Naive thymus-derived CD4-positive, alpha-beta T cell (primary cell): ENCODE measurements around the gene SLC26A8. TPM values are rescaled to one million over a fixed set of nuclear protein-coding genes. Genes with fewer than 3 reads are reported as not detected.

Experiments used
- ATAC-seq: fragments of 150-1000 bp; cut with Tn5 transposase; 2 replicates; pipeline ENCODE4 v1.10.0; 2021; ENCODE audit warnings: mild to moderate bottlenecking, moderate library complexity
- CTCF ChIA-PET: fragments of 350-600 bp; sonication (Branson Sonifier 250); formaldehyde crosslinking; loops from one replicate; lab custom pipeline; 2021; ENCODE audit warnings: antibody characterized with exemption; lab: Charles Lee
- POLR2A ChIA-PET: fragments of 350-600 bp; sonication (Branson Sonifier 250); formaldehyde crosslinking; loops from one replicate; lab custom pipeline; 2021; ENCODE audit warnings: antibody characterized with exemption, inconsistent platforms; lab: Charles Lee
- DNase-seq, 9 donors: peaks; one replicate each; pipeline versions ENCODE4 v3.0.0 to v3.0.0-alpha.2; 2020 to 2022; ENCODE audit warnings: mixed read lengths in 1 of 9
- H3K27ac ChIP-seq: one replicate; pipeline ENCODE4 v1.7.0; 2013; ENCODE audit warnings: mild to moderate bottlenecking, low read depth, low read length, moderate library complexity
- H3K27me3 ChIP-seq, 2 donors: one replicate each; pipeline ENCODE4 v1.7.0; 2013; ENCODE audit warnings: low read length in 2 of 2, mild to moderate bottlenecking in 2 of 2, moderate library complexity in 2 of 2; ENCODE audit not compliant: control insufficient read depth in 2 of 2, insufficient read depth in 2 of 2
- H3K36me3 ChIP-seq, 3 experiments: 1 replicate in 2 of 3; 2 replicates in 1 of 3; pipeline ENCODE4 v1.7.0; 2013; ENCODE audit warnings: low read length in 3 of 3, mild to moderate bottlenecking in 3 of 3, moderate library complexity in 1 of 3; ENCODE audit not compliant: insufficient read depth in 3 of 3, control insufficient read depth in 2 of 3
- H3K4me1 ChIP-seq, 2 donors: one replicate each; pipeline ENCODE4 v1.7.0; 2013; ENCODE audit warnings: low read length in 2 of 2, mild to moderate bottlenecking in 2 of 2, moderate library complexity in 1 of 2; ENCODE audit not compliant: control insufficient read depth in 2 of 2, insufficient read depth in 2 of 2
- H3K4me3 ChIP-seq: 2 replicates; pipeline ENCODE4 v1.7.0; 2013; ENCODE audit warnings: mild to moderate bottlenecking, low read length
- H3K9me3 ChIP-seq, 3 experiments: 1 replicate in 2 of 3; 2 replicates in 1 of 3; pipeline ENCODE4 v1.7.0; 2013; ENCODE audit warnings: low read length in 3 of 3; ENCODE audit not compliant: control insufficient read depth in 2 of 3
- H3K27ac Mint-ChIP-seq, 9 donors: one replicate each; pipeline ENCODE4 v1.8.0; 2020 to 2022; ENCODE audit warnings: mixed read lengths in 9 of 9, mild to moderate bottlenecking in 8 of 9, moderate library complexity in 5 of 9, inconsistent platforms in 2 of 9
- H3K27me3 Mint-ChIP-seq, 5 donors: one replicate each; pipeline ENCODE4 v1.8.0; 2021 to 2022; ENCODE audit warnings: mixed read lengths in 5 of 5, mild to moderate bottlenecking in 1 of 5
- H3K36me3 Mint-ChIP-seq, 5 donors: one replicate each; pipeline ENCODE4 v1.8.0; 2020 to 2022; ENCODE audit warnings: mixed read lengths in 5 of 5, mild to moderate bottlenecking in 3 of 5, inconsistent platforms in 1 of 5
- H3K4me1 Mint-ChIP-seq, 7 donors: one replicate each; pipeline ENCODE4 v1.8.0; 2020 to 2022; ENCODE audit warnings: mixed read lengths in 7 of 7, mild to moderate bottlenecking in 3 of 7, inconsistent platforms in 1 of 7
- H3K4me3 Mint-ChIP-seq, 10 donors: one replicate each; pipeline ENCODE4 v1.8.0; 2020 to 2022; ENCODE audit warnings: mild to moderate bottlenecking in 10 of 10, mixed read lengths in 10 of 10, moderate library complexity in 6 of 10, inconsistent platforms in 2 of 10
- H3K9me3 Mint-ChIP-seq, 11 donors: one replicate each; pipeline ENCODE4 v1.8.0; 2020 to 2022; ENCODE audit warnings: mixed read lengths in 11 of 11, mild to moderate bottlenecking in 4 of 11, inconsistent platforms in 1 of 11, moderate library complexity in 1 of 11
- intact Hi-C, 2 donors: fragments of 100-400 bp; cut with micrococcal nuclease; formaldehyde crosslinking; loops; one replicate each; pipeline ENCODE4 v1.15.1; 2023
- polyA plus RNA-seq, 2 donors: library from polyadenylated mRNA; unstranded; fragments of 300-500 nt; fragmentation: Illumina TruSeq; gene quantifications; one replicate each; pipeline ENCODE4 v1.2.3, GENCODE V29; 2021
- total RNA-seq, 6 experiments: library from RNA in 5 of 6; stranded (reverse) in 5 of 6; gene quantifications; 1 replicate in 5 of 6; 2 replicates in 1 of 6; pipeline ENCODE4 v1.2.3 and lab custom pipeline; 2021 to 2026

Gene SLC26A8
- total and polyA plus RNA-seq, 7 experiments from 2014 or later: 0.27 to 0.66 TPM; not detected in 5

- H3K4me3 ChIP-seq: no peak overlapping the region
- intact Hi-C loops: no loop called here
- Mint-ChIP-seq H3K27ac (peak overlapping the region in 7 of 9 donors; percentile 14 to 76 (median 43)), H3K4me1 (peaks cover 41 to 85% (median 71%) of the 10 kb centered on the region in 7 donors), H3K4me3 (peak overlapping the region in 1 of 10 donors; percentile 8), H3K36me3 (peaks cover 0 to 26% (median 11%) of the 10 kb centered on the region in 5 donors), H3K27me3 (no peaks in the 10 kb centered on the region), H3K9me3 (no peaks in the 10 kb centered on the region)
- no peaks in the 10 kb centered on the region for H3K36me3 ChIP-seq
- H3K9me3 ChIP-seq: no peaks in the 10 kb centered on the region
- no peaks in the 10 kb centered on the region for H3K27me3 ChIP-seq
- ChIA-PET CTCF (interaction anchor here (1.4 kb wide), 1 partner anchor 29 kb away, joined by 3 read pairs; no protein-coding TSS in a partner anchor), POLR2A (interaction anchor here (0.6 kb wide), 1 partner anchor 129 kb away, joined by 4 read pairs; no protein-coding TSS in a partner anchor)
- no peak overlapping the region for H3K27ac ChIP-seq
- peaks cover 0 to 7% of the 10 kb centered on the region in 2 donors for H3K4me1 ChIP-seq
- ATAC-seq: no peak
- DNase-seq: no peak
Measured at GRCh38 chr6:36065916-36066315, 41.5 kb upstream of the SLC26A8 start.

DNA sequence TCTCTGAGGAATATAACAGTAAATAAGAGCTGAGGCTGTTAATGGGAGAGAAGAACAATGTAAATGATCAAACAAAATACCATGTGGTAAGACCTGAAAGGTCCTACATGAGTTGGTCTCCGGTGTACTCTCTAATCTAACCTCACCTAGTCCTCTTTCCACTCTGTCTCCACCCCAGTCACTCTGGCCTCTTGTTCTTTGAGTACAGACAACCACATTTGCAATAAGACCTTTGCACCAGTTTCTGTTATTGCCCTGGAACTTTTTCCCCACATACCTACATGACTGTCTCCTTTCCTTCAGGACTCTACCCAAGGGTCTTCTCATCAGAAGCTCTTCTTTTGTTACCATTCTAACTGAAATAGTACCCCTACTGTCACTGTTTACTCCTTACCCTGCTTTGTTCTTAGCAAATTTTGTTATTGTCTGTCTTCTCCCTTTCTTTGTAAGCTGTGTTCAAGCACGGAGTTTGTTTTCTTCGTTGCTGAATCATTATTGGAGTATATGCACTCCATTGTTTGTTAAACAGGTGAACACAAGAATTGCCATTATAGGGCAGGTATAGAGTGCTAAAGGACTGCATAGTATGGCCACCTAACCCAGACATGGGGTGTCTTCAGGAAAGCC, 40.4 kb upstream of the SLC26A8 start:
- H3K9me3 ChIP-seq: no peaks in the 10 kb centered on the region
- H3K4me3 ChIP-seq: no peak overlapping the region
- intact Hi-C loops: no loop called here
- H3K27ac ChIP-seq: no peak overlapping the region
- H3K27ac Mint-ChIP-seq: peak overlapping the region in 8 of 9 donors; percentile 49 to 76 (median 61)
- peaks cover 0 to 36% (median 21%) of the 10 kb centered on the region in 5 donors for H3K36me3 Mint-ChIP-seq
- DNase-seq (no peak), ATAC-seq (no peak)
- no peaks in the 10 kb centered on the region for H3K9me3 Mint-ChIP-seq
- H3K36me3 ChIP-seq: peaks cover 0 to 8% (median 2%) of the 10 kb centered on the region in 3 experiments
- H3K27me3 Mint-ChIP-seq: no peaks in the 10 kb centered on the region
- ChIA-PET CTCF (interaction anchor here (1.4 kb wide), 1 partner anchor 30 kb away, joined by 3 read pairs; no protein-coding TSS in a partner anchor), POLR2A (no interaction called here)
- peaks cover 0 to 7% of the 10 kb centered on the region in 2 donors for H3K4me1 ChIP-seq
- no peaks in the 10 kb centered on the region for H3K27me3 ChIP-seq
- peaks cover 38 to 87% (median 77%) of the 10 kb centered on the region in 7 donors for H3K4me1 Mint-ChIP-seq
- peak overlapping the region in 2 of 10 donors; percentile 3 to 8 for H3K4me3 Mint-ChIP-seq

DNA sequence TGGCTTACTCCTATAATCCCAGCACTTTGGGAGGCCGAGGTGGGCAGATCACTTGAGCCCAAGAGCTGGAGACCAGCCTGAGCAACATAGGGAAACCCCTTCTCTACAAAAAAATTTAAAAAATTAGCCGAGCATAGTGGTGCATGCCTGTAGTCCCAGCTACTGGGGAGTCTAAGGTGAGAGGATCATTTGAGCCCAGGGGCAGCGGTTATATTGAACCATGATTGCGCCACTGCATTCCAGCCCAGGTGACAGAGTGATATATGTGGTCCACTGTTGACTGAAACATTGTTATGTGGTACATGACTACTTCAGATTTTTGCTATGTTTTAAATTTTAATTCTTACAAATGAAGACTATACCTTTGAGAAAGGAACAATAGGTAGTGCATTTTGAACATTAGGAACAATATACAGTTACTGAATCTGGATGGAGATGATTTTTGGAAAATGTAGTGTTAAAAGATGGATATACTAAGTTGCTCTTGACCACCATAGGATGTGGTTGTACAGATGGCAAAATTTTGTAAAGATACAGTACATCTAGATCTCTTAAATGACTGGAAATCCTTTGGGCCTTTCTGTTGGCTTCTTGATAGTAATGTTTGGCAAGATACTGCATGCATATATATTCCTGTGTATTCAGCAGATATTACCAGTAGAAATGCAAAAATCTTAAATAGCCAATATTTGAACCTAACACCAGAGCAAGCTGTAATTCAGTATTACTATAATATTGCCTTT, 39.0 kb upstream of the SLC26A8 start:
- Histone ChIP-seq H3K27me3 (no peaks in the 10 kb centered on the region), H3K36me3 (peaks cover 0 to 17% (median 7%) of the 10 kb centered on the region in 3 experiments), H3K4me3 (no peak overlapping the region), H3K27ac (no peak overlapping the region), H3K4me1 (peaks cover 0 to 7% of the 10 kb centered on the region in 2 donors), H3K9me3 (no peaks in the 10 kb centered on the region)
- POLR2A ChIA-PET: interaction anchor here (0.7 kb wide), 1 partner anchor 14 kb away, joined by 3 read pairs; no protein-coding TSS in a partner anchor
- Mint-ChIP-seq H3K27ac (peak overlapping the region in 3 of 9 donors; percentile 29 to 48 (median 37)), H3K4me1 (peaks cover 36 to 79% (median 68%) of the 10 kb centered on the region in 7 donors), H3K4me3 (peak overlapping the region in 1 of 10 donors; percentile 17), H3K9me3 (no peaks in the 10 kb centered on the region), H3K36me3 (peaks cover 0 to 44% (median 29%) of the 10 kb centered on the region in 5 donors), H3K27me3 (no peaks in the 10 kb centered on the region)
- intact Hi-C loops: no loop called here
- no peak for DNase-seq
- no peak for ATAC-seq
- CTCF ChIA-PET: no interaction called here

DNA sequence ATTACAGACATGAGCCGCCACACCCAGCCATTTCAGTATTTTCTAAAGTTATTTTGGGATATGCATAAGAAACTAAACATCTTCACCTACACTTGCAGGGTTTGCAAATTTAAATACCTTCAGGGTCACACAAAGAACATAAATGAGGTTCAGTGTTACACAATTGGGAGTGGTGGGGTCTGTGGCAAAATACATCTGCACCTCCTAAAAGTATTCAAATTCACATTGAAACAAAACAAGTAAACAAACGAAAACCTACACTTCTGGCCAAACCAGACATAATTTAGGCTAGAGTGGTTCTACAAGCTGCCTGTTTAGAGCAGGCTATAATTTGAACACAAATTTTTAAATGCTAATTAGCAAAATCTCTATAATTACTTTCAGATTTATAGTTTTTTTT, 37.8 kb upstream of the SLC26A8 start:
- Histone ChIP-seq H3K4me3 (no peak overlapping the region), H3K9me3 (no peaks in the 10 kb centered on the region), H3K36me3 (peaks cover 0 to 17% (median 7%) of the 10 kb centered on the region in 3 experiments), H3K4me1 (peaks cover 0 to 7% of the 10 kb centered on the region in 2 donors), H3K27me3 (no peaks in the 10 kb centered on the region), H3K27ac (no peak overlapping the region)
- H3K9me3 Mint-ChIP-seq: no peaks in the 10 kb centered on the region
- intact Hi-C loops: no loop called here
- H3K27me3 Mint-ChIP-seq: no peaks in the 10 kb centered on the region
- ChIA-PET POLR2A (no interaction called here), CTCF (interaction anchor here (0.6 kb wide), 1 partner anchor 52 kb away, joined by 9 read pairs; no protein-coding TSS in a partner anchor)
- DNase-seq: no peak
- H3K36me3 Mint-ChIP-seq: peaks cover 0 to 41% (median 32%) of the 10 kb centered on the region in 5 donors
- no peak for ATAC-seq
- no peak overlapping the region for H3K4me3 Mint-ChIP-seq
- peaks cover 27 to 76% (median 55%) of the 10 kb centered on the region in 7 donors for H3K4me1 Mint-ChIP-seq
- H3K27ac Mint-ChIP-seq: peak overlapping the region in 1 of 9 donors; percentile 28

DNA sequence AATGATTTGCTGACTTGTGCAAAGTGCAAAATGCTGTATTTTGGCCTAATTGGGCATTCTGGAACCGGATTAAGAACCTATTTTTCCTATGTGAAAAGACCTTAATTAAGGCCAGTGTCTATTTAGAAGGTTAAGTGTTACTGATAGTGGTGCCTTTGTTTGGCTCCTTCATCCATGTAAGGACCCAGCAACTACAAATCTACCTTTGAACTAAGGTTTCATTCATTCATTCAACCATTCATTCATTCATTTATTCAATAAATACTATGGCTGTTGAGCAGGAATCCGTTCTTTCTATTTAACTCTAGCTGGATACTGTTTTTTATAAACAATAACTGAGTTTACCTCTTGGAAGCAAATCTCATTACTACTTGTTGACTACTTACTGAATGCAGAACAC, 36.8 kb upstream of the SLC26A8 start:
- Histone ChIP-seq H3K36me3 (peaks cover 0 to 17% (median 7%) of the 10 kb centered on the region in 3 experiments), H3K9me3 (no peaks in the 10 kb centered on the region), H3K27me3 (no peaks in the 10 kb centered on the region), H3K27ac (no peak overlapping the region), H3K4me1 (peaks cover 0 to 7% of the 10 kb centered on the region in 2 donors), H3K4me3 (no peak overlapping the region)
- H3K4me1 Mint-ChIP-seq: peaks cover 24 to 77% (median 52%) of the 10 kb centered on the region in 7 donors
- no peaks in the 10 kb centered on the region for H3K9me3 Mint-ChIP-seq
- ChIA-PET CTCF (no interaction called here), POLR2A (no interaction called here)
- H3K27ac Mint-ChIP-seq: no peak overlapping the region
- intact Hi-C loops: no loop called here
- no peaks in the 10 kb centered on the region for H3K27me3 Mint-ChIP-seq
- DNase-seq (no peak), ATAC-seq (no peak)
- no peak overlapping the region for H3K4me3 Mint-ChIP-seq
- peaks cover 0 to 44% (median 32%) of the 10 kb centered on the region in 5 donors for H3K36me3 Mint-ChIP-seq

DNA sequence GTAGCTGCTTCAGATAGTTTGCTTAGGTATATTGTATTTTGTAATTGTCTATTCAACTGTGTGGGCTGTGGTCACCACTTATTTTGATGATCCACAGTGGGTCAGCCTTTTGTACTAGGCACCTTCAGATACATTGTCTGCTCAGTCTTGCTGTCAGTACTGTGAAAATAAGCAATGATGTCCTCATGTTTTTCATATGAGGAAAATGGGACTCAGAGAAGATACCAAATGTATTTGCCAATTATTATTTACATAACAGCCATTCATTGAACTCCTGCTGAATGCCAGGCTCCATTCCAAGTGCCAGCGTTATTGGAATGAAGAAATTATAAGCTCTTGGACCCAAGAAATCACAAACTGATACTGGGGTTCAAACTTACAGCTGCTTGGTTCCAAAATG, 31.7 kb upstream of the SLC26A8 start:
- POLR2A ChIA-PET: interaction anchor here (0.7 to 1.2 kb wide), 5 partner anchors 15 to 448 kb away, joined by 3 to 4 read pairs (median 3); no protein-coding TSS in a partner anchor
- intact Hi-C loops: no loop called here
- peaks cover 0 to 31% (median 23%) of the 10 kb centered on the region in 5 donors for H3K36me3 Mint-ChIP-seq
- no peak for ATAC-seq
- no peaks in the 10 kb centered on the region for H3K27me3 ChIP-seq
- peaks cover 5 to 58% (median 36%) of the 10 kb centered on the region in 7 donors for H3K4me1 Mint-ChIP-seq
- peak overlapping the region in 2 of 9 donors; percentile 56 to 75 for H3K27ac Mint-ChIP-seq
- H3K9me3 ChIP-seq: no peaks in the 10 kb centered on the region
- H3K4me3 ChIP-seq: no peak overlapping the region
- H3K9me3 Mint-ChIP-seq: no peaks in the 10 kb centered on the region
- H3K4me3 Mint-ChIP-seq: no peak overlapping the region
- CTCF ChIA-PET: interaction anchor here (0.6 to 1.2 kb wide), 2 partner anchors 39 to 52 kb away, joined by 4 to 9 read pairs; no protein-coding TSS in a partner anchor
- DNase-seq: no peak
- no peak overlapping the region for H3K27ac ChIP-seq
- peaks cover 0 to 33% (median 12%) of the 10 kb centered on the region in 3 experiments for H3K36me3 ChIP-seq
- H3K27me3 Mint-ChIP-seq: no peaks in the 10 kb centered on the region
- peaks cover 0 to 6% of the 10 kb centered on the region in 2 donors for H3K4me1 ChIP-seq
